Ishikawa (cell line): ENCODE measurements around the gene CCDC137.

ENCODE experiments used
- TAF1 ChIP-seq: IDR thresholded peaks from 2 replicates; pipeline ENCODE4 v1.6.1; 2012; ENCODE audit warnings: low read depth, mild to moderate bottlenecking
- TEAD4 ChIP-seq: IDR thresholded peaks from 2 replicates; pipeline ENCODE4 v1.6.1; 2012
- YY1 ChIP-seq: IDR thresholded peaks from 2 replicates; pipeline ENCODE4 v1.6.1; 2012; ENCODE audit warnings: low read depth

- no peak for TF ChIP-seq TEAD4
- TF ChIP-seq YY1, result no peak
- TF ChIP-seq TAF1, result no peak
Measured at GRCh38 chr17:81706232-81706611, 39.7 kb downstream of the CCDC137 start.
